GM19455 (cell line): ENCODE data around the gene MAP7.
"Not testable (repeated sequence)": the region's sequence is repeated elsewhere in the genome, so short reads cannot be mapped to it uniquely, and the experiment has no call there.

Experiments
- ATAC-seq: cut with Tn5 transposase; IDR thresholded peaks from one replicate; pipeline ENCODE4 v1.9.1; 2021; ENCODE audit not compliant: unreplicated experiment

The MAP7 gene

GRCh38 chr6:136550330-136551071, at the start of gene MAP7:
Gene MAP7 (minus strand): TSS chr6:136550422. CDS start chr6:136550408, 14 bp downstream.
- ATAC-seq = peak; percentile 74

- ATAC-seq = no peak
These were observed 49.2 kb upstream of the MAP7 start for GRCh38 chr6:136599329-136600011.

GRCh38 chr6:136598048-136598447, 47.8 kb upstream of the MAP7 start:
- no peak for ATAC-seq

- ATAC-seq = no peak
These were observed 44.4 kb upstream of the MAP7 start for GRCh38 chr6:136594671-136595070.

GRCh38 chr6:136593748-136594490, 43.7 kb upstream of the MAP7 start:
- ATAC-seq = peak; percentile 96

GRCh38 chr6:136592930-136593673, 42.9 kb upstream of the MAP7 start:
- no peak for ATAC-seq

- ATAC-seq = no peak
These were observed 41.4 kb upstream of the MAP7 start for GRCh38 chr6:136591617-136592016.

- ATAC-seq = not testable (repeated sequence)
These were observed 40.6 kb upstream of the MAP7 start for GRCh38 chr6:136590846-136591245.

GRCh38 chr6:136587527-136587926, 37.3 kb upstream of the MAP7 start:
- ATAC-seq = no peak

- ATAC-seq = no peak
These were observed 36.1 kb upstream of the MAP7 start for GRCh38 chr6:136586295-136586694.

- not testable (repeated sequence) for ATAC-seq
These were observed 35.3 kb upstream of the MAP7 start for GRCh38 chr6:136585523-136585922.

GRCh38 chr6:136584290-136584689, 34.1 kb upstream of the MAP7 start:
- not testable (repeated sequence) for ATAC-seq

GRCh38 chr6:136582711-136583471, 32.7 kb upstream of the MAP7 start:
- ATAC-seq = no peak

GRCh38 chr6:136579800-136580199, 29.6 kb upstream of the MAP7 start:
- no peak for ATAC-seq

- ATAC-seq = no peak
These were observed 26.6 kb upstream of the MAP7 start for GRCh38 chr6:136576821-136577220.

- no peak for ATAC-seq
These were observed 21.3 kb upstream of the MAP7 start for GRCh38 chr6:136571496-136571895.

GRCh38 chr6:136571065-136571464, 20.8 kb upstream of the MAP7 start:
- ATAC-seq = no peak

- no peak for ATAC-seq
These were observed 17.9 kb upstream of the MAP7 start for GRCh38 chr6:136568129-136568528.

- ATAC-seq = no peak
These were observed 17.5 kb upstream of the MAP7 start for GRCh38 chr6:136567688-136568087.

GRCh38 chr6:136566851-136567250, 16.6 kb upstream of the MAP7 start:
- no peak for ATAC-seq
